GM12878 (cell line): ENCODE measurements around the gene WWOX. TPM values are rescaled to one million over a fixed set of nuclear protein-coding genes. Genes with fewer than 3 reads are reported as not detected.

Experiments
- ATAC-seq: fragments of 200-7000 bp; cut with Tn5 transposase; 3 replicates; pipeline ENCODE4 v1.9.1; 2020; ENCODE audit warnings: mild to moderate bottlenecking, moderate library complexity
- BruUV-seq: library from RNA; stranded (reverse); fragments of 400-500 nt; replicated peaks from 2 replicates; lab custom pipeline; 2021; lab: Mats Ljungman, UMichigan
- CTCF ChIA-PET: fragments of 300-600 bp; sonication (Branson Sonifier 250); formaldehyde crosslinking; extraction: SDS; loops from one replicate; lab custom pipeline; 2021; ENCODE audit warnings: inconsistent platforms; lab: Yijun Ruan, JAX
- POLR2A ChIA-PET: fragments of 350-600 bp; formaldehyde crosslinking; extraction: SDS; loops from one replicate; lab custom pipeline; 2021; ENCODE audit warnings: inconsistent platforms; lab: Charles Lee
- RAD21 ChIA-PET: fragments of 300-600 bp; sonication (Branson Sonifier 250); formaldehyde crosslinking; loops from one replicate; lab custom pipeline; 2023; ENCODE audit warnings: antibody characterized with exemption; ENCODE audit not compliant: unreplicated experiment; lab: Charles Lee
- SMC1A ChIA-PET: fragments of 300-600 bp; sonication (Branson Sonifier 250); formaldehyde crosslinking; loops from one replicate; lab custom pipeline; 2023; ENCODE audit not compliant: unreplicated experiment, uncharacterized antibody; lab: Charles Lee
- DNase-seq: peaks from one replicate; pipeline ENCODE4 v3.0.0-alpha.2; 2011; ENCODE audit warnings: low read depth, low spot score
- FAIRE-seq: peaks from 3 replicates; lab custom pipeline; 2011; peaks lifted over from hg19 to GRCh38; lab: Jason Lieb, UNC
- H2AFZ ChIP-seq: 2 replicates; pipeline ENCODE4 v1.6.0; 2011; ENCODE audit warnings: low read depth, low read length, control low read depth; ENCODE audit not compliant: control insufficient read depth
- H3K27ac ChIP-seq: 2 replicates; pipeline ENCODE4 v1.5.1; 2011; ENCODE audit warnings: control low read depth; ENCODE audit not compliant: control insufficient read depth, insufficient read depth
- H3K27me3 ChIP-seq, 2 experiments: replicated peaks in 1 of 2; 2 replicates each; pipeline versions ENCODE4 v1.6.0 to v1.6.1; 2011; ENCODE audit warnings: low read length in 1 of 2; ENCODE audit not compliant: control insufficient read depth in 2 of 2, insufficient read depth in 2 of 2
- H3K36me3 ChIP-seq, 2 experiments: 2 replicates each; pipeline ENCODE4 v1.5.1; 2011; ENCODE audit warnings: low read length in 1 of 2; ENCODE audit not compliant: control insufficient read depth in 2 of 2, insufficient read depth in 2 of 2
- H3K4me1 ChIP-seq: 2 replicates; pipeline ENCODE4 v1.6.1; 2011; ENCODE audit warnings: mild to moderate bottlenecking, low read length, moderate library complexity, mixed read lengths; ENCODE audit not compliant: control insufficient read depth, insufficient read depth
- H3K4me2 ChIP-seq: 2 replicates; pipeline ENCODE4 v1.6.0; 2011; ENCODE audit warnings: control low read depth; ENCODE audit not compliant: control insufficient read depth, insufficient read depth
- H3K4me3 ChIP-seq: fragments of 200-600 bp; sonication (generic); 2 replicates; pipeline ENCODE4 v1.5.1; 2016
- H3K79me2 ChIP-seq: 2 replicates; pipeline ENCODE4 v1.6.0; 2011; ENCODE audit warnings: low read length; ENCODE audit not compliant: control insufficient read depth, insufficient read depth
- H3K9ac ChIP-seq: 2 replicates; pipeline ENCODE4 v1.8.0; 2011; ENCODE audit warnings: low read length, control low read depth, mixed read lengths; ENCODE audit not compliant: control insufficient read depth, insufficient read depth
- H3K9me3 ChIP-seq: replicated peaks from 3 replicates; pipeline ENCODE4 v1.5.1; 2011; ENCODE audit warnings: mild to moderate bottlenecking, low read length; ENCODE audit not compliant: control insufficient read depth, insufficient read depth
- H4K20me1 ChIP-seq: 2 replicates; pipeline ENCODE4 v1.6.0; 2011; ENCODE audit not compliant: control insufficient read depth, insufficient read depth
- CREB1 ChIP-seq: IDR thresholded peaks from 2 replicates; pipeline ENCODE4 v1.6.1; 2012; ENCODE audit warnings: low read depth, mild to moderate bottlenecking, inconsistent platforms
- GABPA ChIP-seq: IDR thresholded peaks from 2 replicates; pipeline ENCODE4 v1.6.1; 2014; ENCODE audit warnings: antibody characterized with exemption, low read depth, mild to moderate bottlenecking, inconsistent platforms
- GATAD2B ChIP-seq: fragments of 450-650 bp; conservative IDR thresholded peaks from 2 replicates; pipeline ENCODE4 v1.6.1; 2017; ENCODE audit warnings: low read depth, mild to moderate bottlenecking, moderate library complexity
- HDGF ChIP-seq: fragments of 450-650 bp; IDR thresholded peaks from 2 replicates; pipeline ENCODE4 v1.6.1; 2016; ENCODE audit warnings: antibody characterized with exemption
- JUND ChIP-seq: IDR thresholded peaks from 2 replicates; pipeline ENCODE4 v1.6.1; 2012; ENCODE audit warnings: low read depth, mild to moderate bottlenecking, low read length, improper control_type of control experiment, moderate library complexity
- MYC ChIP-seq: IDR thresholded peaks from 2 replicates; pipeline ENCODE4 v1.6.1; 2011; ENCODE audit warnings: mild to moderate bottlenecking, low read length, moderate library complexity, inconsistent platforms; ENCODE audit not compliant: insufficient read depth, insufficient replicate concordance, insufficient read length, severe bottlenecking
- NFIC ChIP-seq: IDR thresholded peaks from 2 replicates; pipeline ENCODE4 v1.6.1; 2012; ENCODE audit warnings: low read depth, mild to moderate bottlenecking, inconsistent platforms, low read length, moderate library complexity
- NFXL1 ChIP-seq: fragments of 450-650 bp; IDR thresholded peaks from 2 replicates; pipeline ENCODE4 v1.6.1; 2017; ENCODE audit warnings: antibody characterized with exemption, mild to moderate bottlenecking, borderline replicate concordance
- POLR2A ChIP-seq: IDR thresholded peaks from 2 replicates; pipeline ENCODE4 v1.6.1; 2011; ENCODE audit warnings: low read depth, mild to moderate bottlenecking, low read length
- POLR2AphosphoS5 ChIP-seq: IDR thresholded peaks from 2 replicates; pipeline ENCODE4 v1.6.1; 2011; ENCODE audit warnings: mild to moderate bottlenecking, low read length, inconsistent platforms
- SMAD5 ChIP-seq: IDR thresholded peaks from 2 replicates; pipeline ENCODE4 v1.6.1; 2016; ENCODE audit warnings: antibody characterized with exemption, low read depth
- SUZ12 ChIP-seq: fragments of 200-600 bp; sonication (generic); IDR thresholded peaks from one replicate; pipeline ENCODE4 v1.6.1; 2018; ENCODE audit warnings: antibody characterized with exemption, mild to moderate bottlenecking; ENCODE audit not compliant: unreplicated experiment
- ZBED1 ChIP-seq: IDR thresholded peaks from 2 replicates; pipeline ENCODE4 v1.6.1; 2016; ENCODE audit warnings: borderline replicate concordance
- ZNF207 ChIP-seq: fragments of 450-650 bp; IDR thresholded peaks from 2 replicates; pipeline ENCODE4 v1.6.1; 2014; ENCODE audit warnings: antibody characterized with exemption, mild to moderate bottlenecking, borderline replicate concordance
- ZNF24 ChIP-seq: fragments of 450-650 bp; IDR thresholded peaks from 2 replicates; pipeline ENCODE4 v1.6.1; 2017; ENCODE audit warnings: antibody characterized with exemption, mild to moderate bottlenecking
- ZNF384 ChIP-seq: IDR thresholded peaks from 2 replicates; pipeline ENCODE4 v1.6.1; 2012; ENCODE audit warnings: low read depth, mild to moderate bottlenecking, low read length, improper control_type of control experiment, borderline replicate concordance
- ZZZ3 ChIP-seq: IDR thresholded peaks from 2 replicates; pipeline ENCODE4 v1.6.1; 2011; ENCODE audit warnings: low read depth; ENCODE audit not compliant: control insufficient read depth, insufficient read length
- WGBS: methylation state at CpG from one replicate; pipeline ENCODE4 v1.1.6; 2016; ENCODE audit warnings: low lambda C conversion rate; ENCODE audit not compliant: insufficient replicate concordance, insufficient coverage; ENCODE audit errors: missing lambda C conversion rate; 5-methylcytosine and 5-hydroxymethylcytosine counted together
- in situ Hi-C: fragments of 300-500 bp; cut with MboI; formaldehyde crosslinking; loops from 9 replicates; pipeline ENCODE4 v1.14.3; 2018; ENCODE audit warnings: mixed read lengths
- intact Hi-C: fragments of 100-400 bp; cut with micrococcal nuclease; formaldehyde crosslinking; loops from one replicate; pipeline ENCODE4 v1.14.2; 2022; ENCODE audit not compliant: unreplicated experiment
- polyA plus RNA-seq, 11 experiments: library from polyadenylated mRNA; depleted of rRNA in 4 of 11; unstranded in 6 of 11; stranded (reverse) in 5 of 11; fragments of >200 nt; fragmentation: Nextera tagmentation in 4 of 11; fragmentation: Illumina TruSeq in 1 of 11; extraction: Ambion mirVana in 4 of 11; extraction: Trizol in 1 of 11; gene quantifications; 1 replicate in 1 of 11; 2 replicates in 10 of 11; pipeline versions ENCODE4 v1.2.1 to v1.2.3, GENCODE V29; 2011 to 2016; ENCODE audit warnings: inconsistent platforms in 2 of 11, missing spikeins in 2 of 11, low read depth in 1 of 11
- total RNA-seq, 4 experiments: library from RNA; depleted of rRNA in 3 of 4; stranded (reverse); fragments of >200 nt in 3 of 4; fragmentation: Illumina TruSeq in 1 of 4; extraction: Trizol in 1 of 4; gene quantifications; 2 replicates each; pipeline versions ENCODE4 v1.2.1 to v1.2.3, GENCODE V29; 2013 to 2021

The WWOX gene
- total and polyA plus RNA-seq, 10 of the 15 experiments (the other 5 are each of a cell fraction or from before 2014, with no cell fraction given): 2.8 to 24.4 (median 17.8) TPM

GRCh38 chr16:79211586-79211985, 1112.1 kb downstream of the WWOX start:
- Histone ChIP-seq H2AFZ (no peak overlapping the region), H3K79me2 (no peaks in the 10 kb centered on the region), H4K20me1 (no peaks in the 10 kb centered on the region), H3K4me2 (no peak overlapping the region), H3K36me3 (no peaks in the 10 kb centered on the region), H3K27ac (no peak overlapping the region), H3K9me3 (no peaks in the 10 kb centered on the region; the same call in 2 of the 3 replicates), H3K4me3 (no peak overlapping the region), H3K9ac (no peak overlapping the region), H3K4me1 (no peaks in the 10 kb centered on the region), H3K27me3 (peaks cover 0 to 2% of the 10 kb centered on the region in 2 experiments; a peak in 1 of 4 replicates)
- 78% methylated on average over 13 of the region's 13 CpGs for WGBS
- ChIA-PET SMC1A (no interaction called here), POLR2A (no interaction called here), RAD21 (no interaction called here), CTCF (no interaction called here)
- in situ Hi-C loops (no loop called here), intact Hi-C loops (no loop called here)
- ATAC-seq (no peak), DNase-seq (no peak), FAIRE-seq (no peak)
- BruUV-seq: no TSS peak
- TF ChIP-seq JUND: no peak
- TF ChIP-seq MYC: no peak
- TF ChIP-seq ZBED1: no peak
- no peak for TF ChIP-seq ZZZ3
- no peak for TF ChIP-seq POLR2AphosphoS5
- TF ChIP-seq ZNF24: no peak
- no peak for TF ChIP-seq SUZ12
- no peak for TF ChIP-seq ZNF207
- no peak for TF ChIP-seq GABPA
- TF ChIP-seq HDGF: no peak
- TF ChIP-seq NFIC: no peak
- no peak for TF ChIP-seq ZNF384
- TF ChIP-seq CREB1: no peak
- TF ChIP-seq POLR2A: no peak
- no peak for TF ChIP-seq GATAD2B
- no peak for TF ChIP-seq NFXL1
- TF ChIP-seq SMAD5: no peak
